NCI-H146 (cell line): Measurements from ENCODE around the gene FOXP1.
"Not testable (repeated sequence)": the region's sequence is repeated elsewhere in the genome, so short reads cannot be mapped to it uniquely, and the experiment has no call there.

Experiments
- DNase-seq: peaks from one replicate; lab custom pipeline; 2025; lab: John Stamatoyannopoulos, UW

Gene FOXP1

DNA sequence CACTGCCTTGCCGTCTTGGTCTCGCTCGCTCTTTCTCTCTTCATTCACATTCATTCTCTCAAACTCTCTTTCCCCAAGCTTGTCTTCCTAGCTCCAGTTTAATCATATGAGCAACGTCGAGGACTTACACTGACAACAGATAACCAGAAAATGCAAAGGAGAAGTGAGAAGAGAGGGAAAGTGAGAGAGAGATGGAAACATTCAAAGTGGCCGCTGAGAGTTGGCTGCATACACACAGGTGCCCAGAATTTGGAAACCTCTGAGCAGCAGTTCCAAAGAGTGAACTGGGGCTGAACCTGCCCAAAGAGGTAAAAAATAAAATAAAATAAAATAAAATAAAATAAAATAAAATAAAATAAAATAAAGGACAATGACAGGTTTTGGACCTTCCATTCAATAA is 583.0 kb downstream of the FOXP1 start:
- no peak for DNase-seq

DNA sequence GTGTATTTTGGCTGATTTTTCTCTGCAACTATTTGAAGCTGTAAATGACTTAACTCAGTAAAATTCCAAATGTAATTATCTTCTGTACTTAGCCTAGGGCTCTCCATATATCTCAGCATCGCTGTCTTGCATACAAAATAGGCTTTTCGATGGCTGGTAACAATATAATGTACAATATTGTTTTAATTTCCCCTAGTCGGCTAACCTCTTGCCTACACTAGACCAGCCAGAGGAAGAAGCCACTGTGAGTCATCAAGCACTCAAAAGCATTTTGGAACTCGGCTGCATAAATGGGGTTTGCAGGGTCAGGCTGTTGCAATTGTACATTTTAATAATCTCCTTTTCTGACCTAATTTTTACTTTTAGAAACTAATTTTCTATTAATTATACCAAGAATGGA is 583.8 kb downstream of the FOXP1 start:
- DNase-seq: no peak

DNA sequence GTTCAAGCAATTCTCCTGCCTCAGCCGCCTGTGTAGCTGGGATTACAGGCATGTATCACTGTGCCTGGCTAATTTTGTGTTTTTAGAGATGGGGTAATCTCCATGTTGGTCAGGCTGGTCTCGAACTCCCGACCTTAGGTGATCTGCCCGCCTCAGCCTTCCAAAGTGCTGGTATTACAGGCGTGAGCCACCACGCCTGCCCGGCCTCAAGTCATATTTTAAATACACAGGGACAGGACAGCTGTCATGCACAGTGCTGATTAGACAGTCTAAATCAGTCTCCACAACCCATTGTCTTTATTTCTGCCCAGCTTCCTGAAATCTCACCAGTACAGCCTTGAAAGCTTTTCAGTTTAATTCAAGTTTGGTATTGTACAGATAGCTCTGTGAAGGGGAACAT is 587.4 kb downstream of the FOXP1 start:
- no peak for DNase-seq

- no peak for DNase-seq
These were observed 588.9 kb downstream of the FOXP1 start for GRCh38 chr3:70994644-70995043.

- DNase-seq: no peak
These were observed 590.8 kb downstream of the FOXP1 start for GRCh38 chr3:70992562-70993204.

DNA sequence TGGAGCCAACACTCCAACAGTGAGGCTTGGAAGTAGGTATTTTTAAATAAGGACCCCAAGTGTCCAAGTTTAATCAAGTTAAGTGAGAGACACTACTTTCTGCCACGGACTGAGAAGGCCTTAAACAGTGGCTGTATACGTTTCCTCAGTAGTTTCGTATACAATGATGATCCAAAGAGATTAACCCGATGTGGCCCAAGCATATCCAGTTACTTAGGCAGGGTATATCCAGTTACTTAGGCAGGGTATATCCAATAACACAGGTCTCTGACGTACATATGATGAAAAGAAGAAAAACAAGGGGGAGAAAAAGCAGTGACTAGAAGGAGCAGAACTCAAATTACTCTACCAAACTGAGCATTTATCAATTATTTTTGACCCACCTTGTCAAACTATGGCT is 591.4 kb downstream of the FOXP1 start:
- no peak for DNase-seq

- DNase-seq: no peak
These were observed 592.8 kb downstream of the FOXP1 start for GRCh38 chr3:70990723-70991122.

DNA sequence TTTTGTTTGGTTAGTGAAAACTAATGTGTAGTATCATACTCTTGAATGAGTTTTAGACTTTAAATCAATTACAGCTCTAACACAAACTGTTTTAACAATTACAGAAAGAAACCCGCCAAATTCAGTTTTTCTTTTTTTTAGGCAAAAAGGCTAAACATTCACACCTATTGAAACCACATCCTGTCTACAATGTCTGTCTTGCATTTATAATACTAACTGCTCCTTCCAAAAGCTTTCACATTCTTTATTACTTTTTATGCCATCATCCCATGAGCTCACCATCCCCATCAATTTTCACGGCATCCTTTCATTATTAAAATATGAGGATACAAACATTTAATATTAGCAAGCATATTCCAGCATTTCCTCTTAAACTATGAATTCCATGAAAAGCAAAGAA is 593.3 kb downstream of the FOXP1 start:
- DNase-seq: no peak

DNA sequence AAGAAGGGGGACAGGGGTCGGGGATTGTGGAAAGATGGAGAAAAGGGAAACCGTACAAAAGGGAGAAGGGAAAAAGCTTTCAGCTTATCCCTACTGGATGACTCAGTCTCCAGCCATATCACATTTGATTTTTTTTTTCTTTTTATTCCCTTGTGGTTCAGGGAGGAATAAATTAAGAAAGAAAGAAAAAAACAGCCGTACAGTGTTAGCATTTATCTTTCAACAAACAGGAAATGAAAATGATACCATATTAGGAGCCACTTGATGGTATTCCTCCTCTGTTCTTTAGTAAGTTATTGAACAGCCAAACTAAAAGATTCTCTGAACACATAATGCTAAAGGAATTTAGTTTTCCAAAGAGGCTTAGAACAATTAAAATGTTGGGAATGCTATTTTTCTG is 594.4 kb downstream of the FOXP1 start:
- DNase-seq: no peak

DNA sequence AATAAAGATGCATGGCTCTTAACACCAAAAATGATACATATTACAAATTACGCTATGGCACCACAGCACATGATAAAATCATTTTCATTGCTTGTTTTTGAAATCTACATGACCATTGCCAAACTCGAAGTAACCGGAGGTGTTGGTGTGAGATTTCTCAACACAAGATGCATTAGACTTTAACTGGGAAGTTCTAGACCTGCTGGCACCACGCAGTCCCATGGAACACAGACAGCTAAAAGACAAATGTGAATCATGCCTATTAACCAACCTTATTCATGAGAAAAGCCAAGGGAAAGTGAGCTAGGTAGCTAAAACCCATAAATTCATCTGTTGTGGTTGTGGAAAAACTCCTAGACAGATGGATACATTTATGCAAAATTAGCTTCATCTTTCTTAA is 595.4 kb downstream of the FOXP1 start:
- DNase-seq: no peak

DNA sequence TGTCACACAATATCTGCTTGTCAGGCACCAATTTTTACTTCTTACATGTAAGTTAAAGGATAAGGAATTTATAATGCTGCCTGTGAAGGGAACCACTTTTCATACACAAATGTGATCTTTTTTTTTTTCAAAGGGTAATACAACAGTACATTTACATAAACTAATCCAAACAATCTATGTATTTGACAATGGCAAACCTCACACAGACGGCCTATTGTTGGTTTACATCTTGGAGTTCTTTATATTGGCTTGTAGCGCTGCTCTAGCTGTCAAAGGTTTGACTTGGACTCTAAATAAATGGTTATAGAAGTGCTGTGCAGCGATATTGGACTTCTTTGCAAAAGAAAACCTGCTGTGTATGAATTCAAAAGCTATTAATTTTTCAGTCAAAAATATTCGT is 598.0 kb downstream of the FOXP1 start:
- DNase-seq: no peak

- DNase-seq: no peak
These were observed 598.6 kb downstream of the FOXP1 start for GRCh38 chr3:70984776-70985482.

DNA sequence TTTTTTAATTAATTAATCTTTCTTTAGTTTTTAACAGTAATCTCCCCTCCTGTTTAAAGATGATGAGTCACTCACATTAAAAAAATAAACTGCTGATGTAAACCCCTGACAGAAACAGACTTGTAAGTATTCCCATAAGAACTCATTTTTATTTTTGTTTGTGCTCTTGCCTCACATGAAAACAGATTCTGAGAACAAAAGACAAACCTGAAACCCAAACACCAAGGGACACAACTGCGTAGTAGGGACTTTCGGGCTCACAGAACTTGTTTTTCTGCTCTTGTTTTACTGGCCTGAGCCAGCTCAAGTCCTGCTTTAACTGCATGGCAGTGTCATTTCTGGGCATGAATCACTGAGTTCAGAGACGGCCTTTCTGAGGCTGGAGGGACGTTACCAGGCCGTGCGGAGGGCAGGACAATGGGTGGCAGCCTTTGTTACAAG is 600.8 kb downstream of the FOXP1 start:
- DNase-seq: no peak

GRCh38 chr3:70982284-70982683 is 601.2 kb downstream of the FOXP1 start:
- DNase-seq: no peak

DNA sequence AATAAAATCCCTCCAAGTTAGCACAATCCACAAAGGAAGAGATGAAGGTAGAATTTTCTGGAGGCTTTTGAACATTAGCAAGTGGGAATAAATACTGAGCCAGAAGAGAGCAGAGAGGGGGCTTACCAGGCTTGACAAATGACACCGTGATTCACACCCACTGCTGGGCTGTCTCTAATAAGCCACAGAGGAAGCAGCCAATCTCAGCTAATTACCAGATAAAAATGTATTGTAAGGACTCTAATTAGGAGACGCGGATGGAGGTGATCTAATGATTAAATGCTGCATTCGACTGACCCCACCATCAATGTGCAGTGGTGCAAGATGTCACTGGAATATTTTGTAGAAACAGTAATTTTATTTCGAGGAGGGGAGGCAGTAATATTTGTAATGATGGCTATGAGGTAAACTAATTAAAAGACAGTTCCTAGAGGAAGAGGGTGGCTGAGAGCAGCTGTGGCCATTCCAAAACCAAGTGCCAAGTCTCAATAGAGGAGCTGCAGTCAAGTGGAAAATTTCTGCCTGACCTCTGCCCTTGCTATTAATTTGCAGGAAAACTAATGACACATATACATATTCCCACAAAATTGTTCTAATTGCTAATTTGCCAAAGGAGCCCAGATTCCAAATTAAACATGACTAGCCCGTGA is 602.2 kb downstream of the FOXP1 start:
- DNase-seq: peak; percentile 54

DNA sequence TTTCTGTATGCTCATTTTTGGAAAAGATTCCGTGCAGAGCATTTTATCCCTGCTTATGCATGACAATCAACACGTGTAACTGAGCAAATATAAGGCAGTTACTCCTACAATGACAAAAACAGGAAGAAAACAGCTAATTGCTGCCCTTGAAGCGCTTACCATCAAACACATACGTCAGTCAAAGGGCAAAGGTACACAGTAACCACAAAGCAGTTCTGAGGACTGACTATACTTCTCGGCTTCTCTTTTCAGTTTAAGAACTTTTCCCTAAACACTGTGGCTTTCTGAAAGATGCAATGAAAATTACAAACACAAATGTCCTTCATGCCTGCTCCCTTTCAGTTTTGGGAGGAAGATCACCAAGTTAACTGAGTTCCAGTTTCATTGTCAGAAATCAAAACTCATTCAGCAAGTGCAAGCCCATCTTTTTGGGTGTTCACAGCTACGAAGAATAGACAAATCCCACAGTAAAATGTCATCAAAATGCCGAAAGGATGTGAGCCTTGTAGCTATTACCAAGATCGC is 602.8 kb downstream of the FOXP1 start:
- no peak for DNase-seq

DNA sequence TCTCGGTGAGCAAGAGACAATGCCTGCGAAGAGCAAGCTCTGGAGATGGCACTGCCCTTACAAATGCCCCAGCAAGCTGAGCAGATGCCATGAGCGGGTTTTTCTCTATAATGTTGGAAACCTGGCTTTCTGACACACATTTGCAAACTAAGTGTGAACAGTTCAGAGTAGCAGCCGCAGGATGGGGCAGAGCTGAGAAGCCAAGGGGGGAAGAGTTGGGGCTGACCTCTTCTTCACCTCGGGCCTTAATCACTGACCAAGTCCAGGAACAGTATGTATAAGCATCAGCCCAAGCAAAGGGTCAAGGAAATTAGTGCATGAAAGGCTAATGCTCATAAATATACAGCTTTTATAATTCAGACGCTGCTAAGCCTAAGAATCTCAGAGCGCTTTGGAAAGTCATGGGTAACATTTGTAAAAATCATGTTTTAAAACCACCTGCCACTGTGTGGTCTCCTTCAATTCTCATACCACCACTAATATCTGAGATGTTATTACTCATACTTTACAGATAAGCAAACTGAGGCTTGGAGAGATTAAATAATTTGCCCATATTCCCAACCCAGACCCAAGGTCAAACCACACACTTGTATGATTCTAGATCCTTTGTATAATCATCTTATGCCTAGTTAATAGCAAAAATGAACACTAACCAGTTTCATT is 603.4 kb downstream of the FOXP1 start:
- no peak for DNase-seq

- DNase-seq: no peak
These were observed 605.8 kb downstream of the FOXP1 start for GRCh38 chr3:70977712-70978111.

- not testable (repeated sequence) for DNase-seq
These were observed 607.5 kb downstream of the FOXP1 start for GRCh38 chr3:70975981-70976380.

DNA sequence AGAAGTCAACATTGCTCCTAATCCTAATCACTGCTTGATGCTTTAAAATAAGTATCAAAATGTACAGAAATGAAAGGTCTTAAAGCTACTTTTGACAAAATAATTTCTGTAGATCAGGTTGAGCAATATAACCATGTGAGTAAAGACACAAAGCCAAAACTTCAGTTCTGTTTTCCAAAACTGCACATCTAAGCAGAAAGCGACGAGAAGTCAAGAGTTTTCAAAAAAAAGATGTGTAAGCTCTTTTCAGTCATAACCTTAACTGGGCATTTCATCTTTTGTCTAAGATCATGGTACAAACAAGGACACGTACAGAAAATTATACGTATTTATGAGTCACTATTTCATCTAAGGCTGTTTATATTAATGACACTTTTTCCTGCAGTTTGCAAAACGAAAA is 608.8 kb downstream of the FOXP1 start:
- no peak for DNase-seq

DNA sequence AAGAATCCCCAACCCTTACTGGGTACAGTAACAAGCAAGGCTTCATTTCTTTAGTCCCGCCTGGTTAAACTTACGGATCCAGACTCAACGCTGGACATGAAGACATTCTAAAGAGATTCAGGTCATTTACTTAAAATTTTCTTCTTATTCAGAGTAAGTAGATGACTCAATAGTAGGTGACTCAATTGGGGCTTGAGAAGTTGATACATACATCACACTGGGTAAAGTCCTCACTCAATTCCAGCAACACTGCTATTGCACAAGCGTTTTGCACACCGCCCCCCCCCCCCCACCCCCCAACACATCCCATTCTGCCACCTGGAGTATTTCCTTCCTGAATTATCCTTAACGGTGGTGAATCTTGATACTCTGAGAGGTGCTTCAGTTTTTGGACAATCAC is 610.0 kb downstream of the FOXP1 start:
- DNase-seq: no peak

- no peak for DNase-seq
These were observed 610.7 kb downstream of the FOXP1 start for GRCh38 chr3:70972855-70973254.

DNA sequence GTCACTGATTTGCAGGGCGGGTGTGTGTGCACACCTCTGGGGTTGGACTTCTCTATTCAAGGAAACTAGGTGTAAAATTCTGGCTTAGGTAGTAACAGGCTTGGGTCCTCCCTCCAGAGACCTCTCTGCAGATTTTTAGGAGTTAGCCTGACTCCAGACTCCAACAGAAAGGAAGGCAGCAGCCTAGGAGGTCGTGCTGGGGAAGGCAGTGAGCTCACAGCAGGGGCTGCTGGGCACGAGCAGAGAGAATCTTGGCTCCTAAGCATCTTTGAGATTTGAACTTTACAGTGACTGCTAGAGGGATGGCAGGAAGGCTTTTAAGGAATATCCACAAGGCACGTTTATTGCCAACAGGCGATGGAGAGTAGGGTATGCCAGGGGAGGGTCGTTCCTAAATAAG is 612.6 kb downstream of the FOXP1 start:
- no peak for DNase-seq
